ENCODE measurements around the gene C16orf74.

The C16orf74 gene

GRCh38 chr16:85774136-85774535 lies 23.2 kb upstream of the C16orf74 start:
- DNase-seq (ENCODE audit: low read depth): no peak

- DNase-seq (ENCODE audit: low read depth): no peak
These were observed 22.1 kb upstream of the C16orf74 start for GRCh38 chr16:85773044-85773443.

- no peak for DNase-seq (ENCODE audit: low read depth)
These were observed 19.8 kb upstream of the C16orf74 start for GRCh38 chr16:85770741-85771140.

GRCh38 chr16:85768199-85768598 lies 17.3 kb upstream of the C16orf74 start:
- no peak for DNase-seq (ENCODE audit: low read depth)

- DNase-seq (ENCODE audit: low read depth): peak; percentile 82
These were observed 16.6 kb upstream of the C16orf74 start for GRCh38 chr16:85767531-85767930.

GRCh38 chr16:85765767-85766166 lies 14.9 kb upstream of the C16orf74 start:
- DNase-seq (ENCODE audit: low read depth): no peak

GRCh38 chr16:85765211-85765610 lies 14.3 kb upstream of the C16orf74 start:
- no peak for DNase-seq (ENCODE audit: low read depth)

- no peak for DNase-seq (ENCODE audit: low read depth)
These were observed 12.7 kb upstream of the C16orf74 start for GRCh38 chr16:85763616-85764015.

GRCh38 chr16:85762970-85763369 lies 12.1 kb upstream of the C16orf74 start:
- no peak for DNase-seq (ENCODE audit: low read depth)

- no peak for DNase-seq (ENCODE audit: low read depth)
These were observed 11.0 kb upstream of the C16orf74 start for GRCh38 chr16:85761861-85762260.

GRCh38 chr16:85759631-85760419 lies 8.9 kb upstream of the C16orf74 start:
- no peak for DNase-seq (ENCODE audit: low read depth)

- no peak for DNase-seq (ENCODE audit: low read depth)
These were observed 8.2 kb upstream of the C16orf74 start for GRCh38 chr16:85759136-85759535.

GRCh38 chr16:85757341-85757822 lies 6.5 kb upstream of the C16orf74 start:
- no peak for DNase-seq (ENCODE audit: low read depth)

- DNase-seq (ENCODE audit: low read depth): no peak
These were observed 5.3 kb upstream of the C16orf74 start for GRCh38 chr16:85755929-85756768.

- DNase-seq (ENCODE audit: low read depth): no peak
These were observed 3.5 kb upstream of the C16orf74 start for GRCh38 chr16:85754413-85754812.

- DNase-seq (ENCODE audit: low read depth): no peak
These were observed 3.1 kb upstream of the C16orf74 start for GRCh38 chr16:85753976-85754375.

GRCh38 chr16:85753559-85753958 lies 2.7 kb upstream of the C16orf74 start:
- DNase-seq (ENCODE audit: low read depth): no peak

GRCh38 chr16:85752511-85753420 lies 1.9 kb upstream of the C16orf74 start:
- no peak for DNase-seq (ENCODE audit: low read depth)

- no peak for DNase-seq (ENCODE audit: low read depth)
These were observed 1.0 kb upstream of the C16orf74 start for GRCh38 chr16:85751698-85752501.

- DNase-seq (ENCODE audit: low read depth): no peak
These were observed 610 bp downstream of the C16orf74 start for GRCh38 chr16:85750146-85750826.

- DNase-seq (ENCODE audit: low read depth): no peak
These were observed 1.1 kb downstream of the C16orf74 start for GRCh38 chr16:85749771-85750145.

Data from GM04503 (cell line).